Stimulated activated CD8-positive, alpha-beta memory T cell treated with anti-CD3 and anti-CD28 coated beads, Interleukin-12 subunit alpha, Interleukin-12 subunit beta, amount 100 ng/mL, for 1 hour (primary cell): ENCODE measurements around the gene ST6GALNAC6.
"Not testable (repeated sequence)": the region's sequence is repeated elsewhere in the genome, so short reads cannot be mapped to it uniquely, and the experiment has no call there.

Experiments
- DNase-seq: peaks from one replicate; pipeline ENCODE4 v3.0.0-alpha.2; 2020; ENCODE audit warnings: low read depth

Gene ST6GALNAC6

DNA sequence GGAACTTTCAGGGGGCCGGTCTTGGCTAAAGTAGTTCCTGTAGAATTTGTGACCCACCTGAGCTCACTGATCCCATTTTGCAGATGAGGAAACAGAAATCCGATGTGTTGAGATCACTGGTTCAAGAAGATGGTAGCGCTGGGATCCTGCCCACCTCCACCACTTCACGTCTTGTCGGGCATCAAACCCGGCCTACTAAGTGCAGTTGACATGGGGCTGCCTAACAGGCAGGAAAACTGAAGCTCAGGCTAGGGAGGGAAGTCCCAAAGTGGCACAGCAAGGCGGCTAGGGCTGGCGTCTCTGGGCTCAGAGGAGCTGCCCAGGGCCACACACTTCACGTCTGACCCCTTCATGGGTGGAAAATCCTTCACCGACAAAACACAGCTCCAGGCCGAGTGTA is 44.4 kb downstream of the ST6GALNAC6 start:
- DNase-seq: no peak

DNA sequence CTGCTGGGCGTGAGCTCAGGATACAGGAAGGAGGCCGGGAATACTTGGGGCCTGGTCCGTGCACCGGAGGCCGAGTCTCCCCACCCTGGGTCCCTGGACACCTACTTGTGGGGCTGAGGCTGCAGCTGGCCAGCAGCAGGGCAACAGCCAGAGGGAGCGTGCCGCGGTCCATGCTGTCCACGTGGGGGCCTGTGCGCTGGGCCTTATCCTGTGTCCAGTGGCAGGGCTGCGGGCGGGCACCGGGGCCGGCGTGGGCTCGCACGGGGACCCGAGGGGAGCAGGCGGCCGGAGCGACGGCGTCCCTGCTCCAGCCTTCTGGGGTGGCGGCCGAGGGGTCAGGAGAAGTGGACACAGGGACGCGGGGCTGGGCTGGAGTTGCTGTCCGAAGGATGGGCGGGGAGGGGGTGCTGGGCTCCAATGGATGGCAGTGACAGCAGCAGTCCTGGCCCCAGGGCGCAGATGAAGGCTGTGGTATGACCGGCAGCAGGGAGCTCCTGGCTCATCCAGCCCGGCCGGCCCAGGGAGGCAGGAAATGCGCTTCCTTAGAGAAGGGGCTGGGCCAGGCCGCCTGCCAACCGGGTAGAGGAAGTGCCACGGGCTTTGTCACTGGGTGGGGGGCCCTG is 45.1 kb downstream of the ST6GALNAC6 start, which contains the start of gene ENG:
ENG (minus strand) TSS at position 475 of the 623 bp plus-strand sequence; CDS start at position 172, 303 bp downstream.
- DNase-seq: no peak

DNA sequence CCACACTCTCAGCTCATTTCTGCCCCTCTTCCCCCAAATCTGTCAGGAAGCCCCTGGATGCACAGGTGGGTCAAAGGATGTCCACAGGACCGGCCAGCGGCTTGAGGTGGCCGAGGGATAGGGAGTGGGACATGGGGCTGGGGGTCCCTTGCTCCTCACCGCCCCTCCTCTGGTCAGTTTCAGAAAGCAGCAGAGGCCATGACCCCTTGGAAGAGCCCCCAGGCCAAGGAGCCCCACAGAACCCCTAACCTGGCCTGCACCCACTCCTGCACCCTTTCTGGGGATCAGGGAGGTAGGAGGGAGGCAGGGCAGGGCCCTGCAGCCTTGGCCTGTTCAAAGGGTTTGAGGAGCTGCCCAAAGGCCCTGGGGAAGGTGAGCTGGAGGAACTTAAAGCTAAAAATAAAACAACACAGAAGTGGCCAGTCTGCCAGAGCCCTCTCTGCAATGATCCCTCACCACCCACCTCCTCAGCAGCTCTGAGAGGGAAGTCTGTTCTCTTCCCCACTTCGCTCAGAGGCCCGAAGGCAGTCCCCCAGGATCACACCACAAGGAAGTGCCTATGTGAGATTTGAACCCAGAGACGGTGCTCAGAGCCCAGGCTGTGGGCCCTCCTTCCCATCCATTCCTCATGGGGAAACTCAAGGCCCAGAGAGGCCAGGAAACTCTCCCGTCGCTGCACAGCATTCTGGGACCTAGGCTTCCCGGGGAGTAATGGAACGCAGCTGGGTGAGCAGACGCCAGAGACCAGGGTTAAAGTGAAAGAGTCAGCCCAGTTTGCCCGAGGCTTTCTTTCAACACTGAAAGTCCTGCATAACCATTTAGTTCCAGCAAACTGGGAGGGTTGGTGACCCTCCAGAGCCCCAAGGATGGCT is 45.9 kb downstream of the ST6GALNAC6 start:
- no peak for DNase-seq

- DNase-seq: no peak
Observed at GRCh38 chr9:127852829-127853228, 46.6 kb downstream of the ST6GALNAC6 start.

DNA sequence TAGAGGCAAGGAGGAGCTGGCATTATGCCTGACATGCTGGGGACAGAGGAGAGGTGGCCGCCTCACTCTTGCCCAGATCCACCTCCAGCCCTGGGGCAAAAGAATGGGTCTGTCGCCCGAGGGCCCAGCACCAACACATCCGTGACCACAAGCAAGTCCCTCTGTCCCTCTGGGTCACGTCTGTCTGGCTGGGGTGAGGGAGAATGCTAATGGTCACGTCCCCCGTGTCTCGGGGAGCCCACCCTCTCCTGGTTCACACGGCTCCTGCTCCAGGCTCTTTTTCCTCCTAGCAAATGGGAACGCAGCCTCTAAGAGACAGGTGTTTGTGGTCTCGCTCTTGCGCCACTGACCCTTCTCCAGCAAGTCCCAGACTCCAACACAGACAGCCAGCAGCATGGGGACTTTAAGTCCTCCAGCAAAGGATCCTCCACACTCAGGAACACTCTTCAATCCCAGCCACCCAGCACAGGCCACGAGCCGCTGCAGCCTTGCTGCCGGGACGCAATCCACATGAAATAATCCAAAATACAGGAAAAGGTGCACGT is 49.0 kb downstream of the ST6GALNAC6 start:
- no peak for DNase-seq

- no peak for DNase-seq
Observed at GRCh38 chr9:127848756-127849504, 50.5 kb downstream of the ST6GALNAC6 start.

GRCh38 chr9:127847833-127848755 is 51.3 kb downstream of the ST6GALNAC6 start:
- no peak for DNase-seq

DNA sequence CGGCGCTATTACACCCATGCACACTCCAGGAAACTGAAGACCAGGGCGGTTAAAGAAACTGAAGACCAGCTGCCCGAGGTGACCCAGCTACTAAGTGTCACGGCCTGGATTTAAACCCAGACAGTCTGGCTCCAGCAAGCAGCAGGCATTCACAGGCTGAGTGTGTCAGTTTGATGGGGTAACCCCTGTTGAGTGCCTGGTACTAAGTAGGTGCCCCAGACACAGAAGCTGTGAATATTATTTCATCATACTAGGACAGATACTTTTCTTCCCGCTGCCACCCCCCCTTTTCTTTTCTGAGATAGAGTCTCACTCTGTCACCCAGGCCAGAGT is 52.3 kb downstream of the ST6GALNAC6 start:
- no peak for DNase-seq

- DNase-seq: no peak
Observed at GRCh38 chr9:127846443-127847177, 52.8 kb downstream of the ST6GALNAC6 start.

DNA sequence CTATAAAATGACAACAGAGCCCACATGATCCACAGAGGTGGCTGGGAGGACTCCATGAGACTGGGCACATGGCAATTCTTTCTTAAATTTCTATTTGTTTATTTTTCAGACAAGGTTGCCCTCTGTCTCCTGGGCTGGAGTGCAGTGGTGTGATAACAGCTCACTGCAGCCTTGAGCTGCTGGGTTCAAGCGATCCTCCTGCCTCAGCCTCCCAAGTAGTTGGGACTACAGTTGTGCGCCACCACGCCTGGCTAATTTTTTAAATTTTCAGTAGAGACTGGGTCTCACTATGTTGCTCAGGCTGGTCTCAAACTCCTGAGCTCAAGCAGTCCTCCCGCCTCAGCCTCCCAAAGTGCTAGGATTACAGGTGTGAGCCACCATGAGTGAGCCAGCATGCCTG is 53.8 kb downstream of the ST6GALNAC6 start:
- DNase-seq: not testable (repeated sequence)

DNA sequence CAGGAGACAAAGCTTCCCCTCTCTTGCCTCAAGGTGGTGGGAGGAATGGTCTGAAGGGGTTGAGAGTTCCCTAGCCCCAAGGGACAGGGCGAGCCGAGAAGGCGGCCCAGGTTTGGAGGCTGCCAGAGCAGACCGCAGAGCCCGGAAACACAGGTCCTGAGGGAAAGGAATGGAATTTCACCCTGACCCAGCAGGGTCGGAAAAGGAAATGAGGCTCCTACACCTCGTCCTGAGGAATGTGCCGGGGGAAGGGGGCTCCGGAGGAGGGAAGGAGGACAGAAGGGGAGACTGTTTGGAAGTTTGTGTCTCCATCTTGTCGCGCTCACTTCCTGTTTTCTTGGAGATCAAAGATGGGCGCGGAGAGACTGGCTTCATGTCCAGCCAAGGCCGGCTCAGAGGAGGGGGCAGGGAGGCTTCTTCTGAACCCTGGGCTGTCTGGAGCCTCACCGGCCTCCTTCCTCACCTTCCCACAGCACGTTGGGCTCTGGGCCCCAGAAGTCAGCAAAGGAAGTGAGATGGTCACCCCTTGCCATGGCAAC is 54.5 kb downstream of the ST6GALNAC6 start:
- DNase-seq: no peak

GRCh38 chr9:127841087-127841835 is 58.1 kb downstream of the ST6GALNAC6 start:
- DNase-seq: no peak

- no peak for DNase-seq
Observed at GRCh38 chr9:127838375-127839078, 60.9 kb downstream of the ST6GALNAC6 start.

GRCh38 chr9:127837346-127837745 is 62.1 kb downstream of the ST6GALNAC6 start:
- DNase-seq: no peak

DNA sequence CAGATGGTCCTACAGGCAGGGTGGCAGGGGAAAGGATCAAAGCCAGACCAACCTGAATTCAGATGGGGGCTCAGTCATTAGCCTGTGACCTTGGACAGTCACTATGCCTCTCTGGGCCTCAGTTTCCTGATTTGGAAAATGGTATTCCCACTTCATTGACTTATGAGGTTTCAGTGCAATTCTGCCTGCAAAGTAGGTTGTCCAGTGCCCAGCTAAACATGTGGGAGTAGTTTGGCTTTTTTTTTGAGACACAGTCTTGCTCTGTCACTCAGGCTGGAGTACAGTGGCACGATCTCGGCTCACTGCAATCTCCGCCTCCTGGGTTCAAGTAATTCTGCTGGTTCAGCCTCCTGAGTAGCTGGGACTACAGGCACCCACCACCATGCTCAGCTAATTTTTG is 62.8 kb downstream of the ST6GALNAC6 start:
- not testable (repeated sequence) for DNase-seq

- no peak for DNase-seq
Observed at GRCh38 chr9:127835991-127836516, 63.3 kb downstream of the ST6GALNAC6 start.
